GM12892 (cell line): ENCODE measurements around the gene RAB6C.
"Not testable (repeated sequence)": the region's sequence is repeated elsewhere in the genome, so short reads cannot be mapped to it uniquely, and the experiment has no call there.

Experiments used
- POLR2A ChIP-seq: IDR thresholded peaks from 2 replicates; pipeline ENCODE4 v1.6.1; 2011; ENCODE audit warnings: low read depth, low read length, control low read depth
- POLR2AphosphoS5 ChIP-seq: IDR thresholded peaks from 2 replicates; pipeline ENCODE4 v1.6.1; 2011; ENCODE audit warnings: low read depth, low read length, control low read depth
- TAF1 ChIP-seq: IDR thresholded peaks from 2 replicates; pipeline ENCODE4 v1.6.1; 2011; ENCODE audit warnings: low read depth, mild to moderate bottlenecking, control low read depth, low read length, borderline replicate concordance

DNA sequence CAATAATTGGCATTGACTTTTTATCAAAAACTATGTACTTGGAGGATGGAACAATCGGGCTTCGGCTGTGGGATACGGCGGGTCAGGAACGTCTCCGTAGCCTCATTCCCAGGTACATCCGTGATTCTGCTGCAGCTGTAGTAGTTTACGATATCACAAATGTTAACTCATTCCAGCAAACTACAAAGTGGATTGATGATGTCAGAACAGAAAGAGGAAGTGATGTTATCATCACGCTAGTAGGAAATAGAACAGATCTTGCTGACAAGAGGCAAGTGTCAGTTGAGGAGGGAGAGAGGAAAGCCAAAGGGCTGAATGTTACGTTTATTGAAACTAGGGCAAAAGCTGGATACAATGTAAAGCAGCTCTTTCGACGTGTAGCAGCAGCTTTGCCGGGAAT, 780 bp downstream of the RAB6C start:
- not testable (repeated sequence) for TF ChIP-seq POLR2A, TAF1, POLR2AphosphoS5
